ENCODE measurements around the gene ETF1. TPM values are rescaled to one million over a fixed set of nuclear protein-coding genes. Genes with fewer than 3 reads are reported as not detected.

Gene ETF1
- total RNA-seq, 4 donors from 2014 or later: 71.2 to 99.9 (median 87.7) TPM

GRCh38 chr5:138457531-138458275, 85.3 kb downstream of the ETF1 start:
- Histone ChIP-seq H3K9me3 (no peaks in the 10 kb centered on the region), H3K36me3 (no peaks in the 10 kb centered on the region), H3K27ac (no peak overlapping the region), H3K4me1 (peaks cover 33% of the 10 kb centered on the region), H3K4me3 (no peak overlapping the region), H3K27me3 (no peaks in the 10 kb centered on the region)
- no peak for TF ChIP-seq CTCF (IDR thresholded peaks at IDR 0.05)
- TF ChIP-seq EP300 (IDR thresholded peaks at IDR 0.05): no peak
- no peak for TF ChIP-seq POLR2A (IDR thresholded peaks at IDR 0.05)
- no peak for TF ChIP-seq POLR2AphosphoS5 (IDR thresholded peaks at IDR 0.05)
- no peak for DNase-seq (ENCODE audit: low spot score in 2 of 2)
- 81% methylated on average over 11 of the region's 12 CpGs for WGBS

Other genes with a start within 250 kb of the ETF1 start
- 1 to 10 TPM in 3 of 4 donors, under 1 TPM in 1; 0.38 to 1.6 (median 1.3) TPM for gene CDC25C, start 211.4 kb downstream of the ETF1 start, total RNA-seq
- gene FAM53C, start 205.0 kb downstream of the ETF1 start, total RNA-seq: 10 to 100 TPM; 18.1 to 31.1 (median 22.4) TPM
- gene KDM3B, start 190.6 kb downstream of the ETF1 start, total RNA-seq: 100 to 1,000 TPM in 1 of 4 donors, 10 to 100 TPM in 3; 49.1 to 112 (median 65.1) TPM
- gene REEP2, start 104.2 kb downstream of the ETF1 start, total RNA-seq: 1 to 10 TPM; 1.5 to 2.6 (median 1.8) TPM
- 100 to 1,000 TPM; 130 to 445 (median 257) TPM for gene EGR1, start 77.8 kb downstream of the ETF1 start, total RNA-seq
- gene HSPA9, start 32.2 kb upstream of the ETF1 start, total RNA-seq: 100 to 1,000 TPM; 204 to 252 (median 247) TPM
- 100 to 1,000 TPM; 260 to 332 (median 279) TPM for gene CTNNA1, start 210.2 kb upstream of the ETF1 start, total RNA-seq